SJCRH30 (cell line): ENCODE measurements around the gene GNAO1. TPM values are rescaled to one million over a fixed set of nuclear protein-coding genes. Genes with fewer than 3 reads are reported as not detected.

Experiments
- DNase-seq, 2 experiments: peaks; one replicate each; pipeline ENCODE4 v3.0.0-alpha.2; 2015 to 2020
- H3K27ac ChIP-seq: fragments of 250-450 bp; sonication (Bioruptor Pico); 2 replicates; pipeline ENCODE4 v1.5.1; 2020; ENCODE audit warnings: mild to moderate bottlenecking, moderate library complexity
- H3K27me3 ChIP-seq: fragments of 250-450 bp; sonication (Bioruptor Pico); 2 replicates; pipeline ENCODE4 v1.5.1; 2020; ENCODE audit warnings: mild to moderate bottlenecking, moderate library complexity
- H3K36me3 ChIP-seq: fragments of 250-450 bp; sonication (Bioruptor Pico); 2 replicates; pipeline ENCODE4 v1.5.1; 2020; ENCODE audit warnings: mild to moderate bottlenecking, moderate library complexity
- H3K4me1 ChIP-seq: fragments of 250-450 bp; sonication (Bioruptor Pico); 2 replicates; pipeline ENCODE4 v1.5.1; 2020; ENCODE audit warnings: mild to moderate bottlenecking, moderate library complexity
- H3K4me3 ChIP-seq: fragments of 250-450 bp; sonication (Bioruptor Pico); 2 replicates; pipeline ENCODE4 v1.5.1; 2020; ENCODE audit warnings: mild to moderate bottlenecking, moderate library complexity
- H3K9me3 ChIP-seq: fragments of 250-450 bp; sonication (Bioruptor Pico); replicated peaks from 2 replicates; pipeline ENCODE4 v1.5.1; 2020; ENCODE audit warnings: mild to moderate bottlenecking, moderate library complexity
- total RNA-seq: library from RNA; depleted of rRNA; stranded (reverse); fragments of >200 nt; shearing (Covaris generic); gene quantifications from 2 replicates; pipeline ENCODE4 v1.2.3, GENCODE V29; 2014

The GNAO1 gene
- total RNA-seq, 1 experiment from 2014 or later, result 2.3 TPM

DNA sequence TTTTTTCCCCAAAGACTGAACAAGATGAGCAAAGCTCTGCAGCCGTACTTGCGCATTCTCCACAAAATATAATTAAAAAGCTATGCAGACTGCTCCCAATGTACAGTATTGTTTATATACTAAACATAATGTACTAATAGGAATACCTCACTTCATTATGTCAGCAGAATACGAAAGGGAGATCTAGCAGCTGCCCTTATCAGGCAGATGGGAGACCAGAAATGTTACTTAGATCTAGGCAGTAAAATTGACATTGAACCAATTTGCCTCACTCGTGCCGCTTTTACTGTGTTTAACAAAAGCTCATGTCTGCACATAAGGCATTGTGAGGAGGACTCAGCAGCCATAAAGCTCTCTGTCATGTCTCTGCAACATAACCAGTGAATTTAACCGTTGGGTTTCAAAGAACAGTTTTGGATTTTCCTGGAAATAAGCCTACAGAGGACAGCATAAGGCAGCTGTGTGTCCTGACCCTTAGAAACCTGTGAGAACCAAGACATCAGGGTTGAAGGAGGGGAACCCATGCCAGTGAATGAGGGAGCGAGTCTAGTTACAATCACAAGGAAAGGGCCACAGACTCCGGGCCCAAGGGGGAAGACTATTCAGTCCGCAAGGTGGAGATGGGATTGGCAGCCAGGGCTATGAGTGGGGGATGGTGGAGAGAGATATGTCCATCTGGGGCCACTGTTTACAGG is 71.4 kb downstream of the GNAO1 start:
- Histone ChIP-seq H3K27ac (no peak overlapping the region), H3K27me3 (no peaks in the 10 kb centered on the region)

DNA sequence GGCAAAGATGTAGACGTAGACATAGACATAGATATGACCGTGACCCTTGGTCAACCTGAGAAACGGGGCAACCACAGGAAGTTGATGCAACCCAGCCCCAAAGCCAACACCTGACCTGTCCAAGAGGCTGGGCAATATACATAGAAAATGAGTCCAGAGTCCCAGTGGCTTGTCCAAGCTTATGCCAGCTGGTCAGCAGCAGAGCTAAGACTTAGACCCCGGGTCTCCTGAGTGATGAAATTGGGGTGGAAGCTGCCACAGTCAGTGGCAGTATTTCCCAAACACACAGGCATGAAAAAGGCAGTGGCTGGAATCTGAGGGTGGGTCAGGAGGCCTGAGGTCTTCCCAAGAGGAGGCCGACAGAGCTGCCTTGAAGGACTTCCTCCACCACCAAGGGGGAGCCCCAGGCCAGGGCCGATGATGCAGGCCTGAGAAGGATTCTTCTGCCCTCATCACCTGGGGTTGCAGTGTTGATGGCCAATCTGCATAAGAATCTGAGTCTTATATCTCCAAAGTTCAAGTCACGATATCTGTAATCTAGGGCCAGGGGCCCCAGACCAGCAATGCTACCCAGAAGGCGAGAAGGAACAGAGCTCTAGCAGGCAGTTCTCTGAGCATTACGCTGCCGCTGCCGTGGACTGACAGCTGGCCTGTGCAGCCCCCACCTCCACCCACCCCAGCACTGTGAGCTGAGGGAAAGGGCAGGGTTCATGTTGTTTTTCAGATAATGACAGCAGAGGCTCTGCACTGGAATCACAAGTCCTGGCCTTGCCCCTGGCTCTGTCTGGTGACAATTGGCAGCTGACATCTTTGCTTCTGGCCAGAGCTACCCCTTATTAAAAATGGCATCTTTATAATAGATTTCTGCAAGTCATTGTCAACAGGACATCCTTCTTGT is 72.7 kb downstream of the GNAO1 start:
- Histone ChIP-seq H3K27me3 (no peaks in the 10 kb centered on the region), H3K36me3 (no peaks in the 10 kb centered on the region), H3K27ac (no peak overlapping the region), H3K4me1 (no peaks in the 10 kb centered on the region), H3K4me3 (no peak overlapping the region), H3K9me3 (no peaks in the 10 kb centered on the region)
- DNase-seq, result no peak

More for the DNA sequence above, 71.4 kb downstream of the GNAO1 start:
- DNase-seq, result no peak
- Histone ChIP-seq H3K36me3 (no peaks in the 10 kb centered on the region), H3K4me1 (no peaks in the 10 kb centered on the region), H3K9me3 (no peaks in the 10 kb centered on the region), H3K4me3 (no peak overlapping the region)

DNA sequence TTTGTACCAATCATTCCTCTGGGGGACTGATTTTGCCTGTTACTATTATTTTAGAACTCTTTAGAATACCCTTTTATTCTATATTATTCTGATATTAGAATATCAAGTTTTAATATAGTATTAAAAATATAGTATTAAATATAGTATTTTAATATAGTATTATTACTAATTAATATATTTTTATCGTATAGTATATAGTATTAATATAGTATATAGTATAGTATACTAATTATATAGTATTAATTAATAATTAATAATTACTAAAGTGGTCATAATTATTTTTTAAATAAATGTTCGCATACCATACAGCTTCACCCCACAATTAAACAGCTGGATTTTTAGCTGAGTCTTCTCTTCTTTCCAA is 73.3 kb downstream of the GNAO1 start:
- no peak for DNase-seq
- no peak overlapping the region for H3K27ac ChIP-seq
- no peaks in the 10 kb centered on the region for H3K4me1 ChIP-seq
- H3K4me3 ChIP-seq, result no peak overlapping the region
- no peaks in the 10 kb centered on the region for H3K9me3 ChIP-seq
- no peaks in the 10 kb centered on the region for H3K36me3 ChIP-seq
- H3K27me3 ChIP-seq, result no peaks in the 10 kb centered on the region

DNA sequence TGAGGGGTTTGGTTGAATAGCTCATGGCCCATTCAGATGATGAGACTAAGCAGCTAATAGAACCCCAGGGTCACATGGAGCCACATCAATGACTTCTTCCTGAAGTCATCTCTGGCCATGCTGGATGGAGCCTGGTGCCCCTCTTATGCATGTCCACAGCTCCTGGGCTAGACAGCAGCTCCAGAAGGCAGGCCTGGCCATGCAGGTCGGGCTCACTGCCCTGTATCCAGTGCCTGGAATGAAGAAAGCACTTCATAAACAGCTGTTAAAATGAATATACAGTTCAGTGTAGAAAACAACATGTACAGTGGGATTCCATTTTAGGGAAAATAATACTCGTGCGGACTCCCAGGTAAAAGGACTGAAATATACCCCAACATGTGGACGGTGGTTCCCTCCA is 73.9 kb downstream of the GNAO1 start:
- no peak overlapping the region for H3K27ac ChIP-seq
- H3K4me1 ChIP-seq, result no peaks in the 10 kb centered on the region
- DNase-seq, result no peak
- H3K27me3 ChIP-seq, result no peaks in the 10 kb centered on the region
- no peaks in the 10 kb centered on the region for H3K36me3 ChIP-seq
- no peaks in the 10 kb centered on the region for H3K9me3 ChIP-seq
- H3K4me3 ChIP-seq, result no peak overlapping the region

DNA sequence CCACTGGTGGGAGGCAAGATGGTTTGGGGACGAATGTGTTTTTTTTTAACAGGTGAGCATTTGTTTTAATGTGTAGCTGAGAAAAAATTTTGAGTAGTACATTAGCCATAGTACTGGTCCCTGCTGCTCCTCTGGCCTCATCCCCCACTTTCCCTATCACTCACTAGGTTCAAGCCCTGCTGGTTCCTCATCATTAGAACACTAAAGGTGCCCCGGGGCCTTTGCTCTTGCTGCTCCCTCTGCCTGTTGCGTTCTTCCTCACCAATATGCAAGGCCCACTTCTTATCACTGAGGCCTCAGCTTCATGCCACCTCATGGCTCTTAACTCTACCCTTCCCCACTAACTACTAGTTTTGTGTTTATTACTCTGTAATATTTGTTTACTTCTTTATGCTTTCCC is 74.5 kb downstream of the GNAO1 start:
- Histone ChIP-seq H3K4me3 (no peak overlapping the region), H3K4me1 (no peaks in the 10 kb centered on the region), H3K9me3 (no peaks in the 10 kb centered on the region), H3K27ac (no peak overlapping the region), H3K27me3 (no peaks in the 10 kb centered on the region), H3K36me3 (no peaks in the 10 kb centered on the region)
- DNase-seq, result no peak

DNA sequence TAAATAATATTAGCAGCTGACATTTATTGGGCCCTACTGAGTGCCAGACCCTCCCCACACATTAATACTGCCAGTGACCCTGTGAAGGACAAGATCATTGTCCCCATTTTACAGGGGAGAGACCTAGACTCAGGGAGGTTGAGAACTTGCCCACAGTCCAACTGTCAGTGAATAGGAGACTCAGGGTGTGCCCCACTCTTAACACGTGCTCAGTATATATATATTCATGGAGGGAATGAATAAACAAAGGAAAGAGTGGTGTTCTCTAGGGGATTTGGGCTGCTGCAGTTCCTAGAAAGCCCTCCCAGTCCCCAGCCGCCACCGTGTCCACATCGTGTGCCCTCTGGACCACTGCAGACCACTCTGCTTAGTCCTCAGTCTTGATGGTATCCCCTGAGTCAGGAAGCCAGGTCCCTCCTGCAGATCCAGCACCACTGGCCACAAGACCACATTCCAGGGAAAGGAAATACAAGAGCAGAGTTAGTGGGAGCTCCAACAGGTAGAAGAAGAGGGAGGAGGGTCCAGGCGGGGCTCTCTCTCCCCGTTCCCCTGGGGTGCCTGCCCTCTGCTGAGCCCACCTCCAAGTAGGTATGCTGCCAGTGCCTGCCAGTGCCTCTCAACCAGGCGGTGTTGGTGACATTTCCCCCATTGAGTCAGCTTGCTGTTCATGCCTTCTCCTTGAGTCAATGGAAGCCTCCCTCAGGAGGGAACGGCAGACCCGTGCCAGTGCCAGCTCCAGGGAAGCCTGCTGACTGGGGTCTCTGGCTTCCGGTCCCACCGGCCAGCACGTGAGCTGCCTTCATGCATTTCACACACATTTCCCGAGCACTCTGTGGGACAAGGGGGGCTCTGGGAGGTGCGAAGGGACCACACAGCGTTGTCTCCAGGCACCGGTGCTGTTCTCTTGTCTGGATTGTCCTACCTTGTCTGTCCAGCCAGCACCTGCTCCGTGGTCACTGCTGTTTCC is 75.6 kb downstream of the GNAO1 start:
- H3K9me3 ChIP-seq, result no peaks in the 10 kb centered on the region
- no peaks in the 10 kb centered on the region for H3K27me3 ChIP-seq
- no peak for DNase-seq
- H3K36me3 ChIP-seq, result no peaks in the 10 kb centered on the region
- H3K4me3 ChIP-seq, result no peak overlapping the region
- H3K27ac ChIP-seq, result no peak overlapping the region
- no peaks in the 10 kb centered on the region for H3K4me1 ChIP-seq

DNA sequence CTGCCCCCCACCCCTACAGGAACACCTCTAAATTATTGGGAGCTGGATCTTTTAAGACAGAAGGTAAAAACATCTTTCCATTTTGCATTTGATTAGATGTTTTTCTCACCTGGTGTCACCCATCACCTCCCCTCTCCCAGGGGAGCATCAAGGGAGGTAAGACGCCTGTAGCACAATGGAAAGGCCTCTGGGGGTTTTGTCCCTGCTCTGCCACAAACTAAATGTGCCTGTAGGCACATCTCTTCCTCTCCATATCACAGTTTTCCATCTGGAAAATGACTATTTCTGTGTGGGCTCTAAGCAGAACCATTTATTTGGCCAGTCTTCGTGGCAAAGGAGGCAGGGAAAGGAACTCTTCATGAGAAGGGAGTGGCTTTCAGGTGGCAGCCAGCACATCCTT is 76.6 kb downstream of the GNAO1 start:
- Histone ChIP-seq H3K4me3 (no peak overlapping the region), H3K27me3 (no peaks in the 10 kb centered on the region), H3K36me3 (no peaks in the 10 kb centered on the region), H3K27ac (no peak overlapping the region), H3K4me1 (no peaks in the 10 kb centered on the region), H3K9me3 (no peaks in the 10 kb centered on the region)
- no peak for DNase-seq

DNA sequence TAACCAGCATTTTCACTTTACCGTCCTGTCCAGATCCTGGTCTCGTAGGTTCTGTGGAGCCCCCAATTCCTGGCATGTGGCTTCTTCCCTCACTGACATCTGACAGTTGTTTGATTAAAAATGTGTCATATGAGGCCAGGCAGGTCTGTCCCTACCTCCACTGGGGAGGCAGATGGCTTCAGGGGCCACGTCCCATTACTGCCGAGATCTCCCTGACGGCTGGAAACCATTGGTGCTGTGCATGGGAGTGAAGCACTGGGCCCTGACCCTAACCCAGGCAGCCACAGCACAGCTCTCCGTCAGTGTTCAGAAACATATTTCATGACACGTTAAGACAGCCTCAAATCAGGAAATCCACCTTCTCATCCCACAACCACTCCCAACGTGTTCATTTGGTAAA is 77.5 kb downstream of the GNAO1 start:
- no peak overlapping the region for H3K4me3 ChIP-seq
- no peak overlapping the region for H3K27ac ChIP-seq
- H3K36me3 ChIP-seq, result no peaks in the 10 kb centered on the region
- no peaks in the 10 kb centered on the region for H3K4me1 ChIP-seq
- no peaks in the 10 kb centered on the region for H3K27me3 ChIP-seq
- no peaks in the 10 kb centered on the region for H3K9me3 ChIP-seq
- no peak for DNase-seq

DNA sequence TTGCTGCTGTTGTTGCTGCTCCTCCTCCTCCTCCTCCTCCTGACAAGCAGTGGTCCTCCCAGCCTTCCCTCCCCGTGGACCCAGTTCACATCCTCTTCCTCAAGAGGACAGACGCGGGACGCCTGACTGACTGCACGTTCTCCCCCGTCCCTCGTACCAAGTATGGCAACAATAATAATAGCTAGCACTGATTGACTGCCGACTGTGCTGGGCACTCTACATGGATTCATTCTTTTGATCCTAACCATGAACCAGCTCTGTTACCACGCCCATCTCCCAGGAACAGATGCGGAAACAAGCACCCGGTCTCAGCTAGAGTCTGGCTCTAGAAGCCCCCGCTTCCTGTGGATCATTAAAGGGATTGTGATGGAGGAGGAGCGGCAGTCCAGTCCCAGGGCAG is 78.0 kb downstream of the GNAO1 start:
- Histone ChIP-seq H3K4me1 (no peaks in the 10 kb centered on the region), H3K9me3 (no peaks in the 10 kb centered on the region), H3K27me3 (no peaks in the 10 kb centered on the region), H3K4me3 (no peak overlapping the region), H3K27ac (no peak overlapping the region), H3K36me3 (no peaks in the 10 kb centered on the region)
- no peak for DNase-seq

DNA sequence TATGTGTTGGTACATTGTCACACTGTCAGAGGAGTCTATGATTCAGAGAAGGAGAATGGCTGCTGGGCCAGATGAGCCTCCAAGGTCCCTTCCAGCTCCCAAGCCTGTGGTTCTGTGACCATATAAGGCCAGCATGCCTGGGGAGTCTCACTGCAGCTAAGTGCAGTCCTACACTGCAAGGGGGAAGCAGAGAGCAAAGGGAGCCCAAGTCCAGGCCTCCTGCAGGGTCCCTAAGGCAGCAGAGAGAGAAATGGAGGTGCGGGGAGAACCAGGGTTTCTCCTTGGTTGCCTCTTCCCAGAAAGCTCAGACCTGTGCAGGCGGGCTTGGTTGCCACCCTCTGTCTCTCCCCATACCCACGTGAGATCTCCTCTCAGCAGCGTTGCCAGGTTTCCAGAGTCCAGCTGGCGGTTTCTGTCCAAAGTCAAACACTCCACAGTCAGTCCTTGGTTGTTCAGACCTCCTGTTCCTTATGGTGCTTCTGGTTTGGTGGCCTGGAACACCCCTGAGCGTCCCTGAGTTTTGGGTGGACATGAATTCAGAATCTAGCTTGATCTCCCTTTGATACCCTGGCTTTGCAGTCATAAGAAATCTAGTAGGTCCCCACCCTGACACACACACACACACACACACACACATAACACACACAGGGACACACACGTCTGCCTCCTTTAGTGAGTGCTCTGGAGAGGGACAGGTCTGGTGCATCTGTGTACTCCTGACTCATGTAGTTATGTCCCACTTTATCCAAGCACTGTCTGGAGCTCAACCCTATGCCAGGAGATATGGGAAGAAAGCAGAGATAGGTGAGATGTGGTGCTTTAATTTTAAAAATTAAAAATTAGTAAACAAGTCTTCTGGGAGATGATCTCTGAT is 78.8 kb downstream of the GNAO1 start:
- H3K9me3 ChIP-seq, result no peaks in the 10 kb centered on the region
- H3K27ac ChIP-seq, result no peak overlapping the region
- no peak for DNase-seq
- H3K4me3 ChIP-seq, result no peak overlapping the region
- no peaks in the 10 kb centered on the region for H3K36me3 ChIP-seq
- no peaks in the 10 kb centered on the region for H3K4me1 ChIP-seq
- H3K27me3 ChIP-seq, result no peaks in the 10 kb centered on the region

DNA sequence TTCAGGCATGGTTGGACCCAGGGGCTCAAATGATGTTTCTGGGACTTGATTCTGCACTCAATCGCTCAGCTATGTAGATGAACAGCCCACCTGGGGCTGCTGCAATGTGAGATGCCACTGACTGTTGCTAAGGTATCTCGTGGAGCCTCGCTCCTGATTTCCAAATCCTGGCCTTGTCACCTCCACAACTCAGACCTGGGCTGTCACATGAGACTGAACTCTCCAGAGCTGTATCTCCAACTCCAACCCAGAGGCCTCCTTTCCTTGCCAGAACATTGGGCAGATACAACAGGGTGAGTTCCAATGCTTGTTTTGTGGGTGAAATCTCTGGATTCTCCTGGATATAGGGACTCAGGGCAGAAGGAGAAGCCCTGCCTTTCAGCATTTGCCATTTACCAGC is 79.5 kb downstream of the GNAO1 start:
- DNase-seq, result no peak
- H3K27ac ChIP-seq, result no peak overlapping the region
- H3K36me3 ChIP-seq, result no peaks in the 10 kb centered on the region
- H3K4me1 ChIP-seq, result no peaks in the 10 kb centered on the region
- no peaks in the 10 kb centered on the region for H3K9me3 ChIP-seq
- no peak overlapping the region for H3K4me3 ChIP-seq
- H3K27me3 ChIP-seq, result no peaks in the 10 kb centered on the region

DNA sequence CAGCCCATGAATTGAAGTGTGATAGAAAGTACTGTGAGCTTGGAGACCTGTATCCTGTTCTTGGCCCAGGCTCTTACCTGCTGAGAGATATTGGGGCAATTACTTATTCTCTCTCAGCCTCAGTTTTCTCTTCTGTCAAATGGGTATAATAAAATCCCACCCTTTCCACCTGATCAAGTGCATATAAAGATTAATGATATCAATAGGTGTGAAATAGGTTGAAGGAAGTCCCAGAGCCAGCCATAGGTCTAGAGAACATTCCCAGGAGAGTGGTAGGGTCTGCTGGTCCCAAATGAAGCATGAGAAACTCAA is 81.2 kb downstream of the GNAO1 start:
- H3K4me3 ChIP-seq, result no peak overlapping the region
- H3K36me3 ChIP-seq, result no peaks in the 10 kb centered on the region
- no peaks in the 10 kb centered on the region for H3K9me3 ChIP-seq
- no peaks in the 10 kb centered on the region for H3K4me1 ChIP-seq
- DNase-seq, result no peak
- no peak overlapping the region for H3K27ac ChIP-seq
- H3K27me3 ChIP-seq, result no peaks in the 10 kb centered on the region

DNA sequence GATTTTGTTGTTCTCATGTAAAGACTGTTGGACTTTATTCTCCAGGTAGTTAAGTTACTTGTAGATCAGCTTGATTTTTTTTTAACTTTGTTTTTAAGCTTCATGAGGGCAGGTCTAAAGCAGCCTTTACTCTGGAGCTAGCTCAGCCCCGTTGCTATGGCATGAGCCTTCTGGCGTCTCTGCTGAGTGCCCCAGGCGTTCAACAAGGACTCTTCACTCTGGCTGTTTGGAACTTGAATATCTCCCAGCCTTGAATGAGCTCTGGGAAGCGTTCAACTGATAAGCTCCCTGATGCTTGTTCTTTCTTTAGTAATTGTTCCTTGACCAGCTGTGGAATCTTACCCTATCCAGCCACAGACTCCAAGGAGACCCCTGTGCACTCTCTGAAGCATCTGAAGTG is 82.3 kb downstream of the GNAO1 start:
- no peaks in the 10 kb centered on the region for H3K27me3 ChIP-seq
- DNase-seq, result no peak
- H3K27ac ChIP-seq, result no peak overlapping the region
- no peak overlapping the region for H3K4me3 ChIP-seq
- H3K9me3 ChIP-seq, result no peaks in the 10 kb centered on the region
- no peaks in the 10 kb centered on the region for H3K36me3 ChIP-seq
- H3K4me1 ChIP-seq, result no peaks in the 10 kb centered on the region

DNA sequence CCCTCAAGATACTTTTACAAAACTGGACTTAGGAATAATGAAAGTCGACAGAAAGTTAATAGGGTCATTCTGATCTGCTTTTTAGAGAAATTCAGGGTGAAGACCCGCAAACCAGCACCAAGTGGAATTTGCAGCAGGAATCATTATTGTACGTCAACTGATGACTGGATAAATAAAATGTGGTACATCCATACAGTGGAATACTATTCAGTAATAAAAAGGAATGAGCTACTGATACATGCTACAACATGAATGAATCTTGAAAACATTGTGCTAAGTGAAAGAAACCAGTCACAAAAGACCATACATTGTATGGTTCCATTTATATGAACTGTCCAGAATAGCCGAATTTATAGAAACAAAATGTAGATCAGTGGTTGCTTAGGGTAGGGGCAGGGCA is 83.1 kb downstream of the GNAO1 start:
- no peak overlapping the region for H3K4me3 ChIP-seq
- no peaks in the 10 kb centered on the region for H3K27me3 ChIP-seq
- no peak for DNase-seq
- H3K36me3 ChIP-seq, result no peaks in the 10 kb centered on the region
- H3K9me3 ChIP-seq, result no peaks in the 10 kb centered on the region
- H3K4me1 ChIP-seq, result no peaks in the 10 kb centered on the region
- H3K27ac ChIP-seq, result no peak overlapping the region
